ENCODE measurements around the gene RALGDS. TPM values are rescaled to one million over a fixed set of nuclear protein-coding genes. Genes with fewer than 3 reads are reported as not detected.
"Not testable (repeated sequence)": the region's sequence is repeated elsewhere in the genome, so short reads cannot be mapped to it uniquely, and the experiment has no call there.

Gene RALGDS
- total RNA-seq, 1 experiment from 2014 or later, result 24.4 TPM

DNA sequence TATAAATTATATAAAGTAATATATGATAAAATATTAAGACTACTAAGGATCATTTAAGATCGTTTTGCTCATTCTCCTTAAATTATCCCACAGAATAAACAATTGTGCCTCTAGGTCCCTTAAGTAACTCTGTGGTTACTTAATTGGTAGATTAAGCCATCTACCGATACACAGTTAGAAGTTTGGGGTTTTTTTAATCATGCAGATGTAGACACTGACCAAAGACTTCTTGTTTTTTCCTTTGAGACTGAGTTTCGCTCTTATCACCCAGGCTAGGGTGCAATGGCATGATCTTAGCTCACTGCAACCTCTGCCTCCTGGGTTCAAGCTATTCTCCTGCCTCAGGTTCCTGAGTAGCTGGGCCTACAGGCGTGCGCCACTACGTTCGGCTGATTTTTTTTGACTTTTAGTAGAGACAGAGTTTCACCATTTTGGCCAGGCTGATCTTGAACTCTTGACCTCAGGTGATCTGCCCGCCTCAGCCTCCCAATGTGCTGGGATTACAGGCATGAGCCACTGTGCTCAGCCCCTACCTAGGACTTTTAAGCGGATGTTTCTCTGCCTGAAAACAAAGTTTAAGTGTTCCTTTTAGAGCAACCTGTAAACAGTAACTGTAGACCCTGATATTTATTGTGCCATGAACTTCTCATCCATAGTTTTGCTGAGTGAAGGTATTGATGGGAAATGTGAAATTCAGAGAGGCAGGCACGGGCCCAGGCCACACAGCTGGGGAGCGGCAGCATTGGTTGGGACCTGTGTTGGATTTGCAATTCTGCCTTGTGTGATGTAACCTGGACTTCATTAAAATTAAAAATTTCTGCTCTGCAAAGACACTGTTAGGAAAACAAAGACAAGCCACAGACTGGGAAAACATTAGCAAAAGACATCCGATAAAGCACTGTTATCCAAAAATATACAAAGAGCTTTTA is 47.7 kb downstream of the RALGDS start:
- Histone ChIP-seq H3K36me3 (replicated peaks; ENCODE audit: control insufficient read depth, insufficient read depth, low read length) (no peaks in the 10 kb centered on the region), H3K27me3 (ENCODE audit: control insufficient read depth, insufficient read depth, low read length) (no peaks in the 10 kb centered on the region), H3K4me3 (ENCODE audit: insufficient read depth, low read depth, low read length) (no peak overlapping the region)
- DNase-seq, result no peak

DNA sequence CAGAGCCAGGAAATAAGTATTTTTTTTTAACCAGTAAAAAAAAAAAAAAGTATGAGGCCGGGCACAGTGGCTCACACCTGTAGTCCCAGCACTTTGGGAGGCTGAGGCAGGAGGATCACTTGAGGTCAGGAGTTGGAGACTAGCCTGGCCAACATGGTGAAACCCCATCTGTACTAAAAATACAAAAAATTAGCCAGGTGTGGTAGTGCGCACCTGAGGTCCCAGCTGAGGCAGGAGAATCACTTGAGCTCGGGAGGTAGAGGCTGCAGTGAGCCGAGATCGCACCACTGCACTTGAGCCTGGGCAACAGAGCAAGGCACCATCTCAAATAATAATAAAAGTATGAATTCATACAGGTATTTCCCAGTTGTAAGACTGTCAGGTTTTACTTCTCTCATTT is 48.8 kb downstream of the RALGDS start:
- not testable (repeated sequence) for H3K4me3 ChIP-seq (ENCODE audit: insufficient read depth, low read depth, low read length); H3K27me3 ChIP-seq (ENCODE audit: control insufficient read depth, insufficient read depth, low read length); DNase-seq; H3K36me3 ChIP-seq (replicated peaks; ENCODE audit: control insufficient read depth, insufficient read depth, low read length)

DNA sequence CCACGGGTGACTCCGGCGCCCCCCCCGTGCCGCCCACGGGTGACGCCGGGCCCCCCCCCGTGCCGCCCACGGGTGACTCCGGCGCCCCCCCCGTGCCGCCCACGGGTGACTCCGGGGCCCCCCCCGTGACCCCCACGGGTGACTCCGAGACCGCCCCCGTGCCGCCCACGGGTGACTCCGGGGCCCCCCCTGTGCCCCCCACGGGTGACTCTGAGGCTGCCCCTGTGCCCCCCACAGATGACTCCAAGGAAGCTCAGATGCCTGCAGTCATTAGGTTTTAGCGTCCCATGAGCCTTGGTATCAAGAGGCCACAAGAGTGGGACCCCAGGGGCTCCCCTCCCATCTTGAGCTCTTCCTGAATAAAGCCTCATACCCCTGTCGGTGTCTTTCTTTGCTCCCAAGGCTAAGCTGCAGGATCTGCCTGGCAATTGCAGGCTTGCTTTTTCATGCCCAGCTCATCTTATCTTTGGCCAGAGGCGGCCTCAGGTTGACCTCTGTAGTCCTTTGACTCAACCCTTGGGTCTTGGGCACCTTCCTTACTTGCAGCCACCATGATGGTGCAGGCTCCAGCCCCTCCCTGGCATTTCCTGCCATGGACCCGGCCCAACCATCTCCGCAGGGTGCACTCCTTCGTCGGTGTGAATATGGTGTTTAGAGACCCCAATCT is 49.4 kb downstream of the RALGDS start:
- H3K27me3 ChIP-seq (ENCODE audit: control insufficient read depth, insufficient read depth, low read length), result no peaks in the 10 kb centered on the region
- peak; percentile 47 for DNase-seq

DNA sequence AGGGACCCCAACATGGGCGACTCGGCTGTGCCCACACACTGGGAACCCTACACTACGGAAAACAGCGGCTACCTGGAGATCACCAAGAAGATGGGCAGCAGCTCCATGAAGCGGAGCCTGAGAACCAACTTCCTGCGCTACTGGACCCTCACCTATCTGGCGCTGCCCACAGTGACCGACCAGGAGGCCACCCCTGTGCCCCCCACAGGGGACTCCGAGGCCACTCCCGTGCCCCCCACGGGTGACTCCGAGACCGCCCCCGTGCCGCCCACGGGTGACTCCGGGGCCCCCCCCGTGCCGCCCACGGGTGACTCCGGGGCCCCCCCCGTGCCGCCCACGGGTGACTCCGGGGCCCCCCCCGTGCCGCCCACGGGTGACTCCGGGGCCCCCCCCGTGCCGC is 50.1 kb downstream of the RALGDS start:
- not testable (repeated sequence) for H3K4me3 ChIP-seq (ENCODE audit: insufficient read depth, low read depth, low read length); DNase-seq; H3K27me3 ChIP-seq (ENCODE audit: control insufficient read depth, insufficient read depth, low read length); H3K36me3 ChIP-seq (replicated peaks; ENCODE audit: control insufficient read depth, insufficient read depth, low read length)

More for the DNA sequence above, 49.4 kb downstream of the RALGDS start:
- Histone ChIP-seq H3K4me3 (ENCODE audit: insufficient read depth, low read depth, low read length) (no peak overlapping the region), H3K36me3 (replicated peaks; ENCODE audit: control insufficient read depth, insufficient read depth, low read length) (no peaks in the 10 kb centered on the region)

DNA sequence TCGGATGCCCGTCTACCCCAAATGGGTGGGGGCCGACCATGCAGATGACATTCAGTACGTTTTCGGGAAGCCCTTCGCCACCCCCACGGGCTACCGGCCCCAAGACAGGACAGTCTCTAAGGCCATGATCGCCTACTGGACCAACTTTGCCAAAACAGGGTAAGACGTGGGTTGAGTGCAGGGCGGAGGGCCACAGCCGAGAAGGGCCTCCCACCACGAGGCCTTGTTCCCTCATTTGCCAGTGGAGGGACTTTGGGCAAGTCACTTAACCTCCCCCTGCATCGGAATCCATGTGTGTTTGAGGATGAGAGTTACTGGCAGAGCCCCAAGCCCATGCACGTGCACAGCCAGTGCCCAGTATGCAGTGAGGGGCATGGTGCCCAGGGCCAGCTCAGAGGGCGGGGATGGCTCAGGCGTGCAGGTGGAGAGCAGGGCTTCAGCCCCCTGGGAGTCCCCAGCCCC is 50.5 kb downstream of the RALGDS start:
- DNase-seq; H3K4me3 ChIP-seq (ENCODE audit: insufficient read depth, low read depth, low read length); H3K36me3 ChIP-seq (replicated peaks; ENCODE audit: control insufficient read depth, insufficient read depth, low read length); H3K27me3 ChIP-seq (ENCODE audit: control insufficient read depth, insufficient read depth, low read length): not testable (repeated sequence)

DNA sequence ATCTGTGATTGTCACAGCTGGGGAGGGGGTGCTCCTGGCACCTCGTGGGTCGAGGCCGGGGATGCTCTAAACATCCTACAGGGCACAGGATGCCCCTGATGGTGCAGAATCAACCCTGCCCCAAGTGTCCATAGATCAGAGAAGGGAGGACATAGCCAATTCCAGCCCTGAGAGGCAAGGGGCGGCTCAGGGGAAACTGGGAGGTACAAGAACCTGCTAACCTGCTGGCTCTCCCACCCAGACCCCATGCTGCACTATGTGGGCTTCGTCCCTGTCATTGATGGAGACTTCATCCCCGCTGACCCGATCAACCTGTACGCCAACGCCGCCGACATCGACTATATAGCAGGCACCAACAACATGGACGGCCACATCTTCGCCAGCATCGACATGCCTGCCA is 52.6 kb downstream of the RALGDS start:
- not testable (repeated sequence) for DNase-seq; H3K4me3 ChIP-seq (ENCODE audit: insufficient read depth, low read depth, low read length); H3K27me3 ChIP-seq (ENCODE audit: control insufficient read depth, insufficient read depth, low read length); H3K36me3 ChIP-seq (replicated peaks; ENCODE audit: control insufficient read depth, insufficient read depth, low read length)

DNA sequence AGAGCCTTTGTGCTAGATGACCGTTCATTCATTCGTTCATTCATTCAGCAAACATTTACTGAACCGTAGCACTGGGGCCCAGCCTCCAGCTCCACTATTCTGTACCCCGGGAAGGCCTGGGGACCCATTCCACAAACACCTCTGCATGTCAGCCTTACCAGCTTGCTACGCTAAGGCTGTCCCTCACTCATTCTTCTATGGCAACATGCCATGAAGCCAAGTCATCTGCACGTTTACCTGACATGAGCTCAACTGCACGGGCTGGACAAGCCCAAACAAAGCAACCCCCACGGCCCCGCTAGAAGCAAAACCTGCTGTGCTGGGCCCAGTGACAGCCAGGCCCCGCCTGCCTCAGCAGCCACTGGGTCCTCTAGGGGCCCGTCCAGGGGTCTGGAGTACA is 53.2 kb downstream of the RALGDS start:
- Histone ChIP-seq H3K27me3 (ENCODE audit: control insufficient read depth, insufficient read depth, low read length) (no peaks in the 10 kb centered on the region), H3K36me3 (replicated peaks; ENCODE audit: control insufficient read depth, insufficient read depth, low read length) (no peaks in the 10 kb centered on the region; the same call in 1 of the 2 replicates), H3K4me3 (ENCODE audit: insufficient read depth, low read depth, low read length) (no peak overlapping the region)
- no peak for DNase-seq

DNA sequence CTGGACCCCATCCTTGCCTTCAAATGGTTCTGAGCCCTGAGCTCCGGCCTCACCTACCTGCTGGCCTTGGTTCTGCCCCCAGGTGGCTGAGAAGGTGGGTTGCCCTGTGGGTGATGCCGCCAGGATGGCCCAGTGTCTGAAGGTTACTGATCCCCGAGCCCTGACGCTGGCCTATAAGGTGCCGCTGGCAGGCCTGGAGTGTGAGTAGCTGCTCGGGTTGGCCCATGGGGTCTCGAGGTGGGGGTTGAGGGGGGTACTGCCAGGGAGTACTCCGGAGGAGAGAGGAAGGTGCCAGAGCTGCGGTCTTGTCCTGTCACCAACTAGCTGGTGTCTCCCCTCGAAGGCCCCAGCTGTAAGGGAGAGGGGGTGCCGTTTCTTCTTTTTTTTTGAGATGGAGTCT is 54.0 kb downstream of the RALGDS start:
- H3K27me3 ChIP-seq (ENCODE audit: control insufficient read depth, insufficient read depth, low read length), result no peaks in the 10 kb centered on the region
- no peaks in the 10 kb centered on the region; the same call in 1 of the 2 replicates for H3K36me3 ChIP-seq (replicated peaks; ENCODE audit: control insufficient read depth, insufficient read depth, low read length)
- H3K4me3 ChIP-seq (ENCODE audit: insufficient read depth, low read depth, low read length), result no peak overlapping the region
- no peak for DNase-seq

DNA sequence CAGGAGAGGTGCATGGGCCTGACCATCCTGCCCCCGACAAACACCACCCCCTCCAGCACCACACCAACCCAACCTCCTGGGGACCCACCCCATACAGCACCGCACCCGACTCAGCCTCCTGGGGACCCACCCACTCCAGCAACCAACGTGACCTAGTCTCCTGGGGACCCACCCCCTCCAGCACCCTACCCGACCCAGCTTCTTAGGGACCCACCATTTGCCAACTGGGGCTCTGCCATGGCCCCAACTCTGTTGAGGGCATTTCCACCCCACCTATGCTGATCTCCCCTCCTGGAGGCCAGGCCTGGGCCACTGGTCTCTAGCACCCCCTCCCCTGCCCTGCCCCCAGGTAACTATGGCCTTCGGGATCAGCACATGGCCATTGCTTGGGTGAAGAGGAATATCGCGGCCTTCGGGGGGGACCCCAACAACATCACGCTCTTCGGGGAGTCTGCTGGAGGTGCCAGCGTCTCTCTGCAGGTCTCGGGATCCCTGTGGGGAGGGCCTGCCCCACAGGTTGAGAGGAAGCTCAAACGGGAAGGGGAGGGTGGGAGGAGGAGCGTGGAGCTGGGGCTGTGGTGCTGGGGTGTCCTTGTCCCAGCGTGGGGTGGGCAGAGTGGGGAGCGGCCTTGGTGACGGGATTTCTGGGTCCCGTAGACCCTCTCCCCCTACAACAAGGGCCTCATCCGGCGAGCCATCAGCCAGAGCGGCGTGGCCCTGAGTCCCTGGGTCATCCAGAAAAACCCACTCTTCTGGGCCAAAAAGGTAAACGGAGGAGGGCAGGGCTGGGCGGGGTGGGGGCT is 54.7 kb downstream of the RALGDS start:
- H3K27me3 ChIP-seq (ENCODE audit: control insufficient read depth, insufficient read depth, low read length), result no peaks in the 10 kb centered on the region
- H3K4me3 ChIP-seq (ENCODE audit: insufficient read depth, low read depth, low read length), result no peak overlapping the region
- DNase-seq, result no peak
- H3K36me3 ChIP-seq (replicated peaks; ENCODE audit: control insufficient read depth, insufficient read depth, low read length), result no peaks in the 10 kb centered on the region; the same call in 1 of the 2 replicates

DNA sequence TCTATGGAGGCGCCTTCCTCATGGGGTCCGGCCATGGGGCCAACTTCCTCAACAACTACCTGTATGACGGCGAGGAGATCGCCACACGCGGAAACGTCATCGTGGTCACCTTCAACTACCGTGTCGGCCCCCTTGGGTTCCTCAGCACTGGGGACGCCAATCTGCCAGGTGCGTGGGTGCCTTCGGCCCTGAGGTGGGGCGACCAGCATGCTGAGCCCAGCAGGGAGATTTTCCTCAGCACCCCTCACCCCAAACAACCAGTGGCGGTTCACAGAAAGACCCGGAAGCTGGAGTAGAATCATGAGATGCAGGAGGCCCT is 56.0 kb downstream of the RALGDS start:
- no peaks in the 10 kb centered on the region; the same call in 1 of the 2 replicates for H3K36me3 ChIP-seq (replicated peaks; ENCODE audit: control insufficient read depth, insufficient read depth, low read length)
- no peaks in the 10 kb centered on the region for H3K27me3 ChIP-seq (ENCODE audit: control insufficient read depth, insufficient read depth, low read length)
- DNase-seq, result peak; percentile 29
- H3K4me3 ChIP-seq (ENCODE audit: insufficient read depth, low read depth, low read length), result no peak overlapping the region

DNA sequence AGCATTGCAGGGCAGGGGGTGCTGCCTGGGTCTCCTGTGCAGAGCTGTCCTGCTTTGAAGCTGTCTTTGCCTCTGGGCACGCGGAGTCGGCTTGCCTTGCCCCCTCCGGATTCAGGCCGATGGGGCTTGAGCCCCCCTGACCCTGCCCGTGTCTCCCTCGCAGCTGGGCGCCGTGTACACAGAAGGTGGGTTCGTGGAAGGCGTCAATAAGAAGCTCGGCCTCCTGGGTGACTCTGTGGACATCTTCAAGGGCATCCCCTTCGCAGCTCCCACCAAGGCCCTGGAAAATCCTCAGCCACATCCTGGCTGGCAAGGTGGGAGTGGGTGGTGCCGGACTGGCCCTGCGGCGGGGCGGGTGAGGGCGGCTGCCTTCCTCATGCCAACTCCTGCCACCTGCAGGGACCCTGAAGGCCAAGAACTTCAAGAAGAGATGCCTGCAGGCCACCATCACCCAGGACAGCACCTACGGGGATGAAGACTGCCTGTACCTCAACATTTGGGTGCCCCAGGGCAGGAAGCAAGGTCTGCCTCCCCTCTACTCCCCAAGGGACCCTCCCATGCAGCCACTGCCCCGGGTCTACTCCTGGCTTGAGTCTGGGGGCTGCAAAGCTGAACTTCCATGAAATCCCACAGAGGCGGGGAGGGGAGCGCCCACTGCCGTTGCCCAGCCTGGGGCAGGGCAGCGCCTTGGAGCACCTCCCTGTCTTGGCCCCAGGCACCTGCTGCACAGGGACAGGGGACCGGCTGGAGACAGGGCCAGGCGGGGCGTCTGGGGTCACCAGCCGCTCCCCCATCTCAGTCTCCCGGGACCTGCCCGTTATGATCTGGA is 56.6 kb downstream of the RALGDS start:
- DNase-seq, result peak; percentile 42
- Histone ChIP-seq H3K36me3 (replicated peaks; ENCODE audit: control insufficient read depth, insufficient read depth, low read length) (no peaks in the 10 kb centered on the region; the same call in 1 of the 2 replicates), H3K4me3 (ENCODE audit: insufficient read depth, low read depth, low read length) (no peak overlapping the region), H3K27me3 (ENCODE audit: control insufficient read depth, insufficient read depth, low read length) (no peaks in the 10 kb centered on the region)

DNA sequence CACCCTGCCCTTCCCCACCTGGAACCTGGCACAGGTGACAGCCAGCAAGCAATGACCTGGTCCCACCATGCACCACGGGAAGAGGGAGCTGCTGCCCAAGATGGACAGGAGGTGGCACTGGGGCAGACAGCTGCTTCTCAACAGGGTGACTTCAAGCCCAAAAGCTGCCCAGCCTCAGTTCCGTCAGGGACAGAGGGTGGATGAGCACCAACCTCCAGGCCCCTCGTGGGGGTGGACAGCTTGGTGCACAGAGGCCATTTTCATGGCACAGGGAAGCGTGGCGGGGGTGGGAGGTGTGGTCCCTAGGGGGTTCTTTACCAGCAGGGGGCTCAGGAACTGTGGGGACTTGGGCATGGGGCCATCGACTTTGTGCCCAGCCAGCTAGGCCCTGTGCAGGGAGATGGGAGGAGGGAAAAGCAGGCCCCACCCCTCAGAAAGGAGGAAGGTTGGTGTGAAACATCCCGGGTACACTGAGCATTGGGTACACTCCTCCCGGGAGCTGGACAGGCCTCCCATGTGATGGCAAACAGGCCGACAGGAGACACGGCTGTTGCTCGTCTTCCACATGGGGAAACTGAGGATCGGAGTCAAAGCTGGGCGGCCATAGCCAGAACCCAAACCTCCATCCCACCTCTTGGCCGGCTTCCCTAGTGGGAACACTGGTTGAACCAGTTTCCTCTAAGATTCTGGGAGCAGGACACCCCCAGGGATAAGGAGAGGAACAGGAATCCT is 57.4 kb downstream of the RALGDS start:
- peak; percentile 48 for DNase-seq
- no peaks in the 10 kb centered on the region for H3K27me3 ChIP-seq (ENCODE audit: control insufficient read depth, insufficient read depth, low read length)
- H3K36me3 ChIP-seq (replicated peaks; ENCODE audit: control insufficient read depth, insufficient read depth, low read length), result no peaks in the 10 kb centered on the region; the same call in 1 of the 2 replicates
- no peak overlapping the region for H3K4me3 ChIP-seq (ENCODE audit: insufficient read depth, low read depth, low read length)

DNA sequence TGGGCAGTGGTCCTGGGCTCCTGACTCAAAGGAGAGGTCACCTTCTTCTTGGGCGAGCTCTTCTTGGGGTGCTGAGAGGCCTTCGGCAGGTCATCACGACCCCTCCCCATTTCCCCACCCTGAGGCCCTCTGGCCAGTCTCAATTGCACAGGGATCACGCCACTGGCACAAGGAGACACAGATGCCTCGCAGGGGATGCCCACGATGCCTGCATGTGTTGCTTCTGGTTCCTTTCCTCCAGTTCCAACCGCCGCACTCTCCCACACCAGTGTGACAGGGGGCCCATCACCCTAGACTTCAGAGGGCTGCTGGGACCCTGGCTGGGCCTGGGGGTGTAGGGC is 57.9 kb downstream of the RALGDS start:
- Histone ChIP-seq H3K4me3 (ENCODE audit: insufficient read depth, low read depth, low read length) (no peak overlapping the region), H3K36me3 (replicated peaks; ENCODE audit: control insufficient read depth, insufficient read depth, low read length) (no peaks in the 10 kb centered on the region; the same call in 1 of the 2 replicates), H3K27me3 (ENCODE audit: control insufficient read depth, insufficient read depth, low read length) (no peaks in the 10 kb centered on the region)
- no peak for DNase-seq
